GM20431 (cell line): ENCODE data around the gene VENTX.
"Not testable (repeated sequence)": the region's sequence is repeated elsewhere in the genome, so short reads cannot be mapped to it uniquely, and the experiment has no call there.

Source experiments
- in situ Hi-C: fragments of 300-500 bp; cut with MseI, MboI; formaldehyde crosslinking; loops from one replicate; pipeline ENCODE4 v1.15.0; 2020; ENCODE audit warnings: low sequenced_read_pairs; ENCODE audit not compliant: unreplicated experiment

VENTX gene

DNA sequence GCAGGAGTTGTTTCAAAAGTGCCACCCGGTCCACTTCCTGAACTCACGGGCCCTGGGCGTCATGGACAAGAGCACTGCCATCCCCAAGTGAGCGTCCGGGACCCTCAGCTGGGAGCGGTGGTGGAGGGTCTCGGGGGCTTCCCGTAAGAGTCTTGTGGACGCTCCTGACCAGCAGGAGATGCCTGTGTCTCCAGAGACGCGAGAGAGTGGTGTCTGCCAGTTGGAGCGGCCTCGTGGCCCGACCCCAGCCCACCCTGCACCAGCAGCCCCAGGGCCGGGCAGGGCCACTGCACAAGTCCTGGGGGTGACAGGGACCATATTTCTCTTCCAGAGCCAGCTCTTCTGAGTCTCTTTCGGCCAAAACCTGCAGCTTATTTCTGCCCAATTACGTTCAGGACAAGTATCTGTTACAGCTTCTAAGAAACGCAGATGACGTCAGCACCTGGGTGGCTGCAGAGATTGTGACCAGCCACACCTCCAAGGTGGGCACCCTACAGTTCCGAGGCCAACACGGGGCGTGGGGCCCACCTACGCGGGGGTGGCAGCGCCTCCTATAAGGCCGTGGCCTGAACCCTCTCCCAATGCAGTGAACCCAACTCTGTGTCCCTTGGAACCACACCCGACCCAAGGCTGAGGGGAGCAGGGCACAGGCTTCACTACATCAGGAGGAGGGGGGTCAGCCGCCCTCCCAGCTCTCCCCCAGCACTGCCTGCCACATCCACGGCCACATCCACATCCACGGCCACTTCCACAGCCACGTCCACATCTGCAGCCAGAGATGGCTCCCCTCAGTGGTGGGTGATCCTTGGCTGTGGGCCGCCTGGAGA lies 23.8 kb upstream of the VENTX start:
- in situ Hi-C loops = no loop called here

DNA sequence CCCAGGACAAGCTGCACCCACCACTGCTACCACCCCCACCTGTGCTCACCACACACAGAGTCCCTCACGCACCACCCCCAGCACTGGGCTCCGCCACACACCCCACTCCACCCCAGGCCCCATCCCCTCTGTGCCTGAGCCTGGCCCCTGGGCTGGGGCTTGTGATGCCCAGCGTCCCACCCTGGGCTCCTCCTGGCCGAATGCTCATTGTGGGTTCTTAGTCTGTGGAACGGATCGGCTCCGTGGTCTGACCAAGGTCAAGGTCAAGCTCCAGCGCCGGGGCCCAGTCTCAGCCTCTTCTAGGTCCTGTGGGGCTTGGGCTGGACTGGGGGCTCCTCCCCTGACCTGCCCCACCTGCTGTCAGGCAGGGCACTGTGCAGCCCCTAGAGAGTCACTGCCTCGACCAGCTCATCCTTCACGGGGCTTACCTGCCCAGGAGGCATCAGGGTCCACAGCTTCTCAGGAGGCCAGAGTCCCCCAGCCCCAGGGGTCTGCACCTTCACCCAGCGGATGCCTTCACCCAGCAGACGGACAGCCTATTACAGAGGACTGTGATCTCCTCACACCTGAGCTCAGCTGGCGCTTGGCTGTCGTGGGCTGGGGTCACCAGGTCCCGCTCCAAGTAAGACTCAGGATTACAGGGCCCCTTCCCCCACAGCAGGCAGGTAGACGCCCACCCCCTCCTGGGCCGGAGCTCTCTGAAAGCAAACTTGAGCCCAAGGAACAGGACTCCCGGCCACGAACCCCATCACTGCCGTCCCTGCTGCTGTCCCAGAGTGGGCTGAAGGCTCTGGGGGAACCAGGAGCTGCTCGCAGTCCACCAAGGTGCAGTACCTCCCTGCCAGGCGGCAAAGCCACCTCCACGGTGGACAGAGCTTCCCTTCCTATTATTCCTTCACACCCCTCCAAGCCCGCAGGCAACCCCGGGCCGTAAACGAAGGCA lies 22.9 kb upstream of the VENTX start:
- in situ Hi-C loops = no loop called here

DNA sequence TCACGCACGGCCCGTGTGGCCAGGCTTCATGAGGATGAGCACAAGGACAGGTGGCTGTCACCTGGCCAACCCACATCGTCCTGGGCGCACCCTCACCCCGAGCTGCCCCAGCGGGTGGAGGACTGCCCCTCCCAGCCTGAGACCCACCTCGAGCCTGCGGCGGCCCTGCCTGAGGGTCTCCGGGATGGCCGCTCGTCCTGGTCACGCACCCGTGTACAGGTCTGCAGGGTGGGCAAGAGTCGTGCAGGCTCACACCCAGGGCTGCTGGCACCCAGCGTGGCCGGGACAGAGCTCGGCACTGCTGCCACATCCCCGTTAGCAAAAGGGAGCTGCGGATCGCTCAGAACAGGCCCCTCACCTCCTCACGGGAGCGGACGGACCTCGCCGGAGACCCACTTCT lies 22.1 kb upstream of the VENTX start:
- in situ Hi-C loops = no loop called here

DNA sequence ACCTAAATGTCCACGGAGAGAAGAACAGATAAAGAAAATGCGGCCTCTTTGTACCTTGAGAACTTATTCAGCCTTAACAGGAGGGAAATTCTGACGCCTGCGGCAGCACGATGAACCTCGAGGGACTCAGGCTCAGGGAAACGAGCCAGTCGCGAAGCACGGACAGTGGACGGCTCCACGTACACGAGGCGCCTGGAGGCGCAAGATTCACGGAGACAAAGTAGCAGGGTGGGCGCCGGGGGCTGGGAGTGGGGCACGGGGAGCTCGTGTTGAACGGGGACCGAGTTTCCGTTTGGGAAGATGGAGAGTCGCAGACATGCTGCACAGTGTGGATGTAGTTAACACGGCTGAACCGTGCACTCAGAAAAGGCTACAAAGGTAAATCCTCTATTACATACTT lies 20.9 kb upstream of the VENTX start:
- in situ Hi-C loops = no loop called here

DNA sequence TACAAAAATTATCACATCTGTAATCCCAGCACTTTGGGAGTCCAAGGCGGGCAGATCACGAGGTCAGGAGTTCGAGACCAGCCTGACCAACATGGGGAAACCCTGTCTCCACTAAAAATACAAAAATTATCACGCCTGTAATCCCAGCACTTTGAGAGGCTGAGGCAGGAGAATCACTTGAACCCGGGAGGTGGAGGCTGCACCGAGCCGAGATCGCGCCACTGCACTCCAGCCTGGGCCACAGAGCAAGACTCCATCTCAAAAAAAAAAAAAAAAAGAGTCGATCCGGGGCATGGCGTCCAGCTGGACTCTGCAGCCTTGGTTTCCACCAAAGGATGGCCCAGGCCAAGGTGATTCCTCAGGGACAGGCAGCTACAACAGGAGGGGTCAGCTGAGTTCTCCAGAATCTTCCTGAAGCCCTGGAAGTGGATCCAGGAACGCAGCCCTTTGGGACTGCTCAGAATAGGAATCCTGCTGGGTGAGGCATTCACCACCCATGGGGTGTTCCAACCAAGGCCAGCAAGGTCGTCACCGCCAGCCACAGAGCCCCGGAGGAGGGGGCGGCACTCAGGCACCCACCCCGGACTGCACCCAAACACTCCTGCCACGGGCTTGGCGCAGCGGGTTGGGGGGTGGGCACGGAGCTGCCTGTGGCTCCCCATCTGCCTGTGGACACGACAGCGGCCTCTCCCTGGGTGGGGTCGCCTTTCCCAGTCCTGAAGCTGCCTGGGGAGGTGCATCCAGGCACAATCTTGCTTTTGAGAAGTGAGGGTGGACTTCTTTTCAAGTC lies 19.7 kb upstream of the VENTX start:
- in situ Hi-C loops = no loop called here

DNA sequence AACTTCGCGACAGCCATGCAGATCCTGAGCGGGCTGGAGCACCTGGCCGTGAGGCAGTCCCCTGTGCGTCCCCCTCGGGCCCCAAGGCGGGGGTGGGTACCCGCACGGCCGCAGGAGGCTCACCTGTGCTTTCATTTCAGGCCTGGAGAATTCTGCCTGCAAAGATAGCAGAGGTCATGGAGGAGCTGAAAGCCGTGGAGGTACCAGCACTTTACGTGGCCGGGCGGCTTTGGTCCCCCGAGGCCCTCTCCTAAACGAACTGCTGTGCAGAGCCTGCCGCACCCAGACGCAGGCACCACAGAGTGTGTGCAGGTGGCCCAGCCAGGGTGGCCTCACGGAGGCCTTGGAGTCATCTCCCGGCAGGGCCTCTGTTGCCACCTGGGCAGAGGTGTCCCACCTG lies 18.8 kb upstream of the VENTX start:
- in situ Hi-C loops = no loop called here

DNA sequence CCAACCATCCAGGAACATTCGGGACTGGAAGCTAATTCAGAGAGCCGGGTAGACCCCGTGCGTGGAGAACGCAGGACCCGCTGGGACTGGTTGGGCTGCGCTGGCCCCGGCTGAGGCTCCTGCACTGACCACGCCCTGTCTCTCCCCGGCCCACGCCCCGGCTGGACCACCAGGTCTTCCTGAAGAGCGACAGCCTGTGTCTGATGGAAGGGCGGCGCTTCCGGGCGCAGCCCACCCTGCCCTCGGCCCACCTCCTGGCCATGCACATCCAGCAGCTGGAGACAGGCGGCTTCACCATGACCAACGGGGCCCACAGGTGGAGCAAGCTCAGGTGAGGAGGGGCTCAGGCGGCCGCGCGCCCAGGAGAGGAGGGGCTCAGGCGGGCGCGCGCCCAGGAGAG lies 17.9 kb upstream of the VENTX start:
- in situ Hi-C loops = no loop called here

DNA sequence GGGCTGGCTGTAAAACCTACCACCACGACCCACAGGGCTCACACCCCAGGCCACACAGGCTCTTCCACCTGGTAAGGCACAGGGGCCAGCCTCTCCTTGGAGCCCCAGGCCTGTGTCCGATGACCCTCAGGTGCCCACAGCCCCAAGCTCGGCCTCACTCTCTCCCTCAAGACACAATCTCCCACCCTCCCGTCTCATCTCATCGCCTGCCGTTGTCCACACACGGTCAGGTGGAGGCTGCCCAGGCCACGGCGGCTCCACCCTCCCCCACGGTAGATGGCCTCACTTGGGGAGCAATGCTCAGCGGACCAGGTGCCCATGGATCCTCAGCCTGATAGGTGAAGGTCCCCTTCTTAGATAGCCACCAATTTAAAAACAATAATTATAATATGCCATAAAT lies 16.3 kb upstream of the VENTX start:
- in situ Hi-C loops = no loop called here

DNA sequence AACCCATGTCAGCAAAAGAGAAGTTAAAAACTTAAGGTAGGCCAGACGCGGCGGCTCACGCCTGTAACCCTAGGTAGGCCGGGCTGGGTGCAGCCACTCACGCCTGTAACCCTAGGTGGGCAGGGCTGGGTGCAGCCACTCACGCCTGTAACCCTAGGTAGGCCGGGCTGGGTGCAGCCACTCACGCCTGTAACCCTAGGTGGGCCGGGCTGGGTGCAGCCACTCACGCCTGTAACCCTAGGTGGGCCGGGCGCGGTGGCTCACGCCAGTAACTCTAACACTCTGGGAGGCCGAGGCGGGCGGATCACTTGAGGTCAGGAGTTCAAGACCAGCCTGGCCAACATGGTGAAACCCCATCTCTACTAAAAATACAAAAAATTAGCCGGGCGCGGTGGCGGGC lies 15.9 kb upstream of the VENTX start:
- in situ Hi-C loops = not testable (repeated sequence)

DNA sequence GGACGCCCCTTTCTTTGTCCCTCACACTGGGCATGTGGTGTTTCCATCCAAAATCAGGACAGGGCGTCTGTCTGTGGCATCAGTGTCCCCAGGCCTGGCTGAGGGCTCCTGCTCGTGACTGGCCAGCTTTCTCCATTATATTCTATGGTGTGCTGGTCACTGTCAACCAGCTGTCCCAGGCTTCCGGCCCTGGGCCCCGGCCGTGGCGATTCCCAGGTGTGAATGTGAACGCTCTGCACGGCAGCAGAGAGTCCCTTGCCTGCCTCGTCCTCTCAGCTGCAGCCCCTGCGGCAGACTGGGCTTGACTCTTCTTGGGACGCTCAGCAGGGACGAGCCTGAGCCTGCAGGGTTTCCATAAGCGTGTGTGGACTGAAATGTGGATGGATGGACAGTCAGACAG lies 13.6 kb upstream of the VENTX start:
- in situ Hi-C loops = no loop called here

DNA sequence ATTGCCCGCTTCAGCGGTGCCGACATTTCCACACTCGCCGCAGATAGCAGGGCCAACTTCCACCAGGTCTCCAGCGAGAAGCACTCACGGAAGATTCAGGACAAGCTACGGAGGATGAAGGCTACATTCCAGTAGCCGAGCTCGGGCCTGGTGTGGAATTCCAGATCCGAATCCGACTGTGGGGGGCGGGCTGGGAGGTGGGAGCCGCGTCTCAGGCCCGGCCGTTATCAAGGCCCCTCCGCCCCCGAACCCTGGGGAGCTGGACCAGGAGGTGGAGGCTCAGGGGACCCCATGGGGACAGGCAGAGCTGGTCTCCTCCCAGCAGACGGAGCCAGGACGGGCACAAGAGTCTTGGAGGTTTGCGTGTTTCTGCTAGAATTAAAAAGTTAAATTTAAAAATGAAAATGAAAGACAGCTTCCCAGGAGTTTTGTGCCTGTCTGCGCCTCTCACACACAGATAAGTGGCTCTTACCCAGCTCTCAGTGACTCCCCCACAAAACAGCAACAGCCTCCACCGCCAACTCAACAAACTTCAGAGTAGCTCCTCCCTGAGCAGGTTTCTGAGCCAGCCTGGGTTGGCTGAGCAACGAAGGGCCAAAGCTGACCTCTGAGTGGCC lies 12.8 kb upstream of the VENTX start:
- in situ Hi-C loops = no loop called here

DNA sequence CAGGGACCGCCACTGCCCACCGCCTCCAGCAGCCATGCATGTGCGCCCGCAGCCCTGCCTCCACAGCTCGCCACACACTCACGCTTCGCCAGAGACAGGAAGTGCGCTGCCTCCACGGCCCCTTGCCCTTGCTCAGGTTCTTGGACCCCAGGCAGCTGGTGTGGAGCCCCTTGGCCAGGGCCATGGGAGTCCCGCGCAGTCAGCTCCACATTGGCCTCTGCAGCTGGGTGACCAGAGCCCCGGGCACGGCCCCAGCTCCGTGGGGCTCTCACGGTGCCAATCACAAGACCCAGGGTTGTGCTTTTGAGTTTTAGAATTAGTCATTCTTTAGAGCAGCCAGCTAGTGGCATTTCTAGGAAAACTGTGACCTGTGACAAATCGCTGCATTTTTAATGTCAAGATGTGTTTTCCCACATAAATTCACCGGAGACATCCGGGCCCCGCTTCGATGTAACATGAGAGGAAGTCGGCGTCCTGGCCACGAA lies 11.9 kb upstream of the VENTX start:
- in situ Hi-C loops = no loop called here

DNA sequence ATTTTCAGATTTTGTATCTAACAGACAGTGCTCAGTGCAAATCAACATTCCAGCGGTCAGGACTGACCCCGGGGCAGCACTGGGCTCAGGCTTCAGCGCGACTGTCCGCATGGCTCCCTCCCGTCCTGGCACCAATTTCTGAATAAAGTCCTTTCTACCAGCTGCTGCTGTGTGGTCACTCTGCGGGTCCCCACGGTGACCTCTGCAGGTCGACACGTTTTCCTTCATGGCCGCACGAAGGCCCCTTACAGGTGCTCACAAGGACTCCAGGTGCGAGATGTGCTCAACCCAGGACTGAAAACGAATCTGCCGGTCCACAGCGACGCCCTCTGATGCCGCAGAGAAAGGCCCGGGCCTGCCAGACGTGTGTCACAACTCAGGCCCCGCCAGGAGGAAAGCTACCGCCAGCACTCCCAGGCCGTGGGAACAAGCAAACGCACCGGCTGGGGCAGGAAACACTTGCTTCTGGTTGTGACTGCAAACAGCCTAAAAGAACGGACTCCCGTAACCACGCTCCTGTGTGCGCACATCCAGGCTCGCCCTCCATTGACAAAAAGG lies 11.3 kb upstream of the VENTX start:
- in situ Hi-C loops = no loop called here

DNA sequence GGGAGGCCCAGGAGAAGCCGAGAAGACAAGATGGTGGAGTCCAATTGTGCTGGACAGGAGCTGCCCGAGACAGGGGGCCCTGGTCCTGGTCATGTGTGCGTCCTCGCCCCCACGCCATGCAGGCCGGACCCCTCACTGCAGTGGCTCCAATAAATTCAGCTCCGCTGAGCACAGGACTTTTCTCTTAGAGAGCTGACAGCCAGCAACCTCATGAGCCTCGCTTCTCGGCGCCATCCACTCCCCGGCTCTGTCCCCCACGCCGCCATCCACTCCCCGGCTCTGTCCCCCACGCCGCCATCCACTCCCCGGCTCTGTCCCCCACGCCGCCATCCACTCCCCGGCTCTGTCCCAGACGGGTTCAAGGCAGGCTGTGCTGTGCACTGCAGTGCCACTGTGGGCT lies 10.4 kb upstream of the VENTX start:
- in situ Hi-C loops = no loop called here

DNA sequence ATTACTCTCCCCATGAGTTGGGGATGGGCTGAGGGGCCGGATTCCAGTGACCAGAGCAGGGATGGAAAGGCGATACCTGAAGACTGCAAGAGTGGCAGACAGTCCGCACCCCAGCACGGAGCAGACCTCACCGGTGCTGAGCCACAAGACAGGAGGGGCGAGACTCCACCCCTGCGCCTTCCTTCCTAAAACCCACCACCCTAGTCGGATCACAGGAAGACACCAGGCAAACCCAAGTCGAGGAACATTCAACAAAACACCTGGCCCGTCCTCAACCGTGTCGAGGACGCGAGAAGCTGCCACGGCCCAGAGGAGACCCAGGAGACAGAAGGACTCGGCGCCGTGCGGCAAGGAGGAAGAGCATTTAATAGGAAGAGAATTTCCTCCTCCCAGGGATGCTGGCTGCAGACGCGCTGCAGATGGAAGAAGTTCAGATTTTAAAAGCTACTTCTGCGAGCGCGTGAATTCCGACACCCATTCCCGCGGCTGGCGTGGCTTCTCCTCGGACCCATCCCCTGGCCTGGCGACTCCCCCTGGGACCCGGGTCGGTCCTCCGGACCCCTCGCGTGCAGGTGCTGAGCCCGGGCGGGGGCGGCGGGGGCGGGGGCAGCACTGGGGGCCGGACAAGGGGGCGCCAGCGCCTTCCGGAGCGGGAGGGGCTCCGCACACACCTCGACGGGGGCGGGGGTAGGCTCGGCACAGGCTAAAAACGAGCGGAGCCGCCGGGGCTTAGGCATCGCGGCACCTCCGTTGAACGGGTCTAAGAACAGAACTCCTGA lies 8.2 kb upstream of the VENTX start:
- in situ Hi-C loops = no loop called here

DNA sequence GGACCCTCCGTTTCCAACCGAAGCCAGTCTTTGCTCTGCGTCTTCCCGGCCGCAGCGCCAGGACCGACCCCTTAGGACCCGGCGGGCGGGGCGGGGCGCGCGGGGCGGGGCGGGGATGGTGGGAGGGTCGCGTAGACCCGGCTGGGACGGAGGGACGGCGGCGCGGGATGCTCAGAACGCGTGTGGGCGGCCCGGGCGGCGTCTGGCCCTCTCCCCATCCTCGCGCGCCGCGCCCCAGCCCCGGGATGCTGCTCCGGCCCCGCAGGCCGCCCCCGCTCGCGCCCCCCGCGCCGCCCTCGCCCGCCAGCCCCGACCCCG lies 7.7 kb upstream of the VENTX start, which contains the start of gene UTF1:
Gene UTF1, plus strand, starts transcription at position 174 of the 318 bp plus-strand sequence. Its CDS starts 72 bp downstream, at position 246.
- in situ Hi-C loops = no loop called here

DNA sequence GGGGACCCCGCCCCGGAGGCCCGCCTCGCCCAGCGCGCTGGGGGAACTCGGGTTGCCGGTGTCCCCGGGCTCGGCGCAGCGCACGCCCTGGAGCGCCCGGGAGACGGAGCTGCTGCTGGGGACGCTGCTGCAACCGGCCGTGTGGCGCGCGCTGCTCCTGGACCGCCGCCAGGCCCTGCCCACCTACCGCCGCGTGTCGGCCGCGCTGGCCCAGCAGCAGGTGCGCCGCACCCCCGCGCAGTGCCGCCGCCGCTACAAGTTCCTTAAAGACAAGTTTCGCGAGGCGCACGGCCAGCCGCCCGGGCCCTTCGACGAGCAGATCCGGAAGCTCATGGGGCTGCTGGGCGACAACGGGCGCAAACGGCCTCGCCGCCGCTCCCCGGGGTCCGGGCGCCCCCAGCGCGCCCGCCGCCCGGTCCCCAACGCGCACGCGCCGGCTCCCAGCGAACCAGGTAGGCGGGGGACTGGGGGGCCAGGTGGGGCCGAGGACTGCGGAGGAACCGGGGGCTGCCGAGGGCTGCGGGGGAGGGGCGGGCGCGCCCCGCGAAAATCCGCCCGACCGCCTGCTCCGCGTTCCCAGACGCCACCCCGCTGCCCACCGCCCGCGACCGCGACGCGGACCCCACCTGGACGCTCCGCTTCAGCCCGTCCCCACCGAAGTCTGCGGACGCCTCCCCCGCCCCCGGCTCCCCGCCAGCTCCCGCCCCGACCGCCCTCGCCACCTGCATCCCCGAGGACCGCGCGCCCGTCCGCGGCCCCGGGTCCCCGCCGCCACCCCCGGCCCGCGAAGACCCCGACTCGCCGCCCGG lies 7.1 kb upstream of the VENTX start:
- in situ Hi-C loops = no loop called here
